ENCODE measurements around the gene POLR2L. TPM values are rescaled to one million over a fixed set of nuclear protein-coding genes. Genes with fewer than 3 reads are reported as not detected.

The POLR2L gene
- total and polyA plus RNA-seq, 2 of the 13 experiments (the other 11 are each of a cell fraction or from before 2014, with no cell fraction given): 104 to 114 TPM

GRCh38 chr11:843086-843734 is 881 bp upstream of the POLR2L start (continued):
- TF ChIP-seq, protein P1, sequence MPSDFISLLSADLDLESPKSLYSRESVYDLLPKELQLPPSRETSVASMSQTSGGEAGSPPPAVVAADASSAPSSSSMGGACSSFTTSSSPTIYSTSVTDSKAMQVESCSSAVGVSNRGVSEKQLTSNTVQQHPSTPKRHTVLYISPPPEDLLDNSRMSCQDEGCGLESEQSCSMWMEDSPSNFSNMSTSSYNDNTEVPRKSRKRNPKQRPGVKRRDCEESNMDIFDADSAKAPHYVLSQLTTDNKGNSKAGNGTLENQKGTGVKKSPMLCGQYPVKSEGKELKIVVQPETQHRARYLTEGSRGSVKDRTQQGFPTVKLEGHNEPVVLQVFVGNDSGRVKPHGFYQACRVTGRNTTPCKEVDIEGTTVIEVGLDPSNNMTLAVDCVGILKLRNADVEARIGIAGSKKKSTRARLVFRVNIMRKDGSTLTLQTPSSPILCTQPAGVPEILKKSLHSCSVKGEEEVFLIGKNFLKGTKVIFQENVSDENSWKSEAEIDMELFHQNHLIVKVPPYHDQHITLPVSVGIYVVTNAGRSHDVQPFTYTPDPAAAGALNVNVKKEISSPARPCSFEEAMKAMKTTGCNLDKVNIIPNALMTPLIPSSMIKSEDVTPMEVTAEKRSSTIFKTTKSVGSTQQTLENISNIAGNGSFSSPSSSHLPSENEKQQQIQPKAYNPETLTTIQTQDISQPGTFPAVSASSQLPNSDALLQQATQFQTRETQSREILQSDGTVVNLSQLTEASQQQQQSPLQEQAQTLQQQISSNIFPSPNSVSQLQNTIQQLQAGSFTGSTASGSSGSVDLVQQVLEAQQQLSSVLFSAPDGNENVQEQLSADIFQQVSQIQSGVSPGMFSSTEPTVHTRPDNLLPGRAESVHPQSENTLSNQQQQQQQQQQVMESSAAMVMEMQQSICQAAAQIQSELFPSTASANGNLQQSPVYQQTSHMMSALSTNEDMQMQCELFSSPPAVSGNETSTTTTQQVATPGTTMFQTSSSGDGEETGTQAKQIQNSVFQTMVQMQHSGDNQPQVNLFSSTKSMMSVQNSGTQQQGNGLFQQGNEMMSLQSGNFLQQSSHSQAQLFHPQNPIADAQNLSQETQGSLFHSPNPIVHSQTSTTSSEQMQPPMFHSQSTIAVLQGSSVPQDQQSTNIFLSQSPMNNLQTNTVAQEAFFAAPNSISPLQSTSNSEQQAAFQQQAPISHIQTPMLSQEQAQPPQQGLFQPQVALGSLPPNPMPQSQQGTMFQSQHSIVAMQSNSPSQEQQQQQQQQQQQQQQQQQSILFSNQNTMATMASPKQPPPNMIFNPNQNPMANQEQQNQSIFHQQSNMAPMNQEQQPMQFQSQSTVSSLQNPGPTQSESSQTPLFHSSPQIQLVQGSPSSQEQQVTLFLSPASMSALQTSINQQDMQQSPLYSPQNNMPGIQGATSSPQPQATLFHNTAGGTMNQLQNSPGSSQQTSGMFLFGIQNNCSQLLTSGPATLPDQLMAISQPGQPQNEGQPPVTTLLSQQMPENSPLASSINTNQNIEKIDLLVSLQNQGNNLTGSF (CRISPR knock-in tag; IDR thresholded peaks at IDR 0.05): no peak
- TF ChIP-seq ATM (IDR thresholded peaks at IDR 0.05; ENCODE audit: borderline replicate concordance): no peak
- TF ChIP-seq, protein P2, sequence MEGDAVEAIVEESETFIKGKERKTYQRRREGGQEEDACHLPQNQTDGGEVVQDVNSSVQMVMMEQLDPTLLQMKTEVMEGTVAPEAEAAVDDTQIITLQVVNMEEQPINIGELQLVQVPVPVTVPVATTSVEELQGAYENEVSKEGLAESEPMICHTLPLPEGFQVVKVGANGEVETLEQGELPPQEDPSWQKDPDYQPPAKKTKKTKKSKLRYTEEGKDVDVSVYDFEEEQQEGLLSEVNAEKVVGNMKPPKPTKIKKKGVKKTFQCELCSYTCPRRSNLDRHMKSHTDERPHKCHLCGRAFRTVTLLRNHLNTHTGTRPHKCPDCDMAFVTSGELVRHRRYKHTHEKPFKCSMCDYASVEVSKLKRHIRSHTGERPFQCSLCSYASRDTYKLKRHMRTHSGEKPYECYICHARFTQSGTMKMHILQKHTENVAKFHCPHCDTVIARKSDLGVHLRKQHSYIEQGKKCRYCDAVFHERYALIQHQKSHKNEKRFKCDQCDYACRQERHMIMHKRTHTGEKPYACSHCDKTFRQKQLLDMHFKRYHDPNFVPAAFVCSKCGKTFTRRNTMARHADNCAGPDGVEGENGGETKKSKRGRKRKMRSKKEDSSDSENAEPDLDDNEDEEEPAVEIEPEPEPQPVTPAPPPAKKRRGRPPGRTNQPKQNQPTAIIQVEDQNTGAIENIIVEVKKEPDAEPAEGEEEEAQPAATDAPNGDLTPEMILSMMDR (CRISPR knock-in tag; IDR thresholded peaks at IDR 0.05): no peak; the same call in 1 of the 2 replicates
- TF ChIP-seq NCOR1 (IDR thresholded peaks at IDR 0.05; ENCODE audit: borderline replicate concordance, low read length): no peak
- TF ChIP-seq ZBTB3 (CRISPR knock-in tag; IDR thresholded peaks at IDR 0.05; ENCODE audit: borderline replicate concordance, low read depth): no peak
- TF ChIP-seq AHDC1 (CRISPR knock-in tag; IDR thresholded peaks at IDR 0.05; ENCODE audit: borderline replicate concordance): no peak
- TF ChIP-seq ZNF772 (CRISPR knock-in tag; IDR thresholded peaks at IDR 0.05): 0 out of 2 replicates have a peak, but pooled peaks have one; percentile 29
- TF ChIP-seq KLF12 (CRISPR knock-in tag; IDR thresholded peaks at IDR 0.05; ENCODE audit: borderline replicate concordance): no peak
- no peak for TF ChIP-seq KDM4B (CRISPR knock-in tag; IDR thresholded peaks at IDR 0.05)
- TF ChIP-seq, protein P3, sequence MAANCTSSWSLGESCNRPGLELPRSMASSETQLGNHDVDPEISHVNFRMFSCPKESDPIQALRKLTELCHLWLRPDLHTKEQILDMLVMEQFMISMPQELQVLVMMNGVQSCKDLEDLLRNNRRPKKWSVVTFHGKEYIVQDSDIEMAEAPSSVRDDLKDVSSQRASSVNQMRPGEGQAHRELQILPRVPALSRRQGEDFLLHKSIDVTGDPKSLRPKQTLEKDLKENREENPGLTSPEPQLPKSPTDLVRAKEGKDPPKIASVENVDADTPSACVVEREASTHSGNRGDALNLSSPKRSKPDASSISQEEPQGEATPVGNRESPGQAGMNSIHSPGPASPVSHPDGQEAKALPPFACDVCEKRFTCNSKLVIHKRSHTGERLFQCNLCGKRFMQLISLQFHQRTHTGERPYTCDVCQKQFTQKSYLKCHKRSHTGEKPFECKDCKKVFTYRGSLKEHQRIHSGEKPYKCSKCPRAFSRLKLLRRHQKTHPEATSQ (CRISPR knock-in tag; IDR thresholded peaks at IDR 0.05; ENCODE audit: borderline replicate concordance): no peak
- TF ChIP-seq ZNF432 (CRISPR knock-in tag; IDR thresholded peaks at IDR 0.05; ENCODE audit: borderline replicate concordance): no peak
- TF ChIP-seq ZNF543 (CRISPR knock-in tag; IDR thresholded peaks at IDR 0.05): no peak
